Measurements from ENCODE around the gene PPP3CA. TPM values are rescaled to one million over a fixed set of nuclear protein-coding genes. Genes with fewer than 3 reads are reported as not detected.
A peak's percentile ranks its signal among the peaks of the same experiment; 100 is the strongest.

PPP3CA gene
- polyA plus RNA-seq (2013, experiment 1 of 2; ENCODE audit: insufficient read length): 27.5 TPM
- 29.5 TPM for polyA plus RNA-seq (2013, experiment 2 of 2; ENCODE audit: insufficient read length)

DNA sequence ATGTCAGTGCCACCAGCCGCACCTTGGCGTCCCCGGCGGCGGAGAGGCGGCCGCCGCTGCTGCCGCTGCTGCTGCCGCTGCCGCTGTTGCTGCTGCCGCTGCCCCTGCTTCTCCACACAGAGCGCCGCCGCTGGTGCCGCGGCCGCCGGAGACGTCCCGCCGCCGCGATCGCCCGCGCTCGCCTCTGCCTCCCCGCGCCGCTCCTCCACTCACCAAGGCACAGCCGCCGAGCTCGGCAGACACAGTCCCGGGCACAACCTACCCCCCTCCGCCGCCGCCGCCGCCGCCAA is at the start of gene PPP3CA:
PPP3CA (minus strand) TSS at position 260 of the 290 bp plus-strand sequence.
- DNase-seq: no peak

DNA sequence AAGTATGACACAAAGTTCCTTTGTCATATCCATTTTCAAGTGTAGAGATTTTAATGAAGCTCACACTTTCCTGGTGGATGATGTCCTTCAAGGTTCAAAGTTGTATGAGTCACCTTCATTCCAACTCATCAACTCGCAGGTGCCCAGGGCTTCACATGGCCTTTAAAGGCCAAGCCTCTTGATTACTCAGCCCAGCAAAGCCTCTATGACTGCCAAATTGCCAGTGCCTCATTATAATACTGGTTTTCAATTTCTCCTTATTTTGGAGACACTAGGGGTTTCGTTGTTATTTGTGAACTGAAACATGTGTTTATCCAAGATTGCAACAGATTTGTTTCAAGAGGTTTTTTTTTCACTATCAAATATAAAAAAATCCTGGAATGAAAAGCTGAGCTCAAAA is 45.9 kb upstream of the PPP3CA start:
- DNase-seq: no peak

DNA sequence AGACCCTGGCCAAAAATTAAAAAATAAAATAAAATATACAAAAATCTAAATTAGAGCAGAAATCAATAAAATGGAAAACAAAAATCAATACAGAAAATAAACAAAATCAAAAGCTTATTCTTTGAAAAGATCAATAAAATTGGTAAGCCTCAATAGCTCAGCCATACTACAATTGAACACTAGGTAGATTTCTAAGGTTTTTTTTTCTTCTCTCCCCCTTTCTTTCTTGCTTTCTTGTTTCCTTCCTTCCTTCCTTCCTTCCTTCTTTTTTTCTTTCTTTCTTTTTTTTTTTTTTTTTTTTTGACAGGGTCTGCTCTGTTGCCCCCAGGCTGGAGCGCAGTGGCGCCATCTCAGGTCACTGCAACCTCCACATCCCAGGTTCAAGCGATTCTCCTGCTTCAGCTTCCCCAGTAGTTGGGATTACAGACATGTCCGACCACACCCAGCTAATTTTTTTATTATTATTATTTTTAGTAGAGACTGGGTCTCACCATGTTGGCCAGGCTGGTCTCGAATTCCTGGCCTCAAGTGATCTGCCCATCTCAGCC is 23.4 kb upstream of the PPP3CA start:
- no peak for DNase-seq

DNA sequence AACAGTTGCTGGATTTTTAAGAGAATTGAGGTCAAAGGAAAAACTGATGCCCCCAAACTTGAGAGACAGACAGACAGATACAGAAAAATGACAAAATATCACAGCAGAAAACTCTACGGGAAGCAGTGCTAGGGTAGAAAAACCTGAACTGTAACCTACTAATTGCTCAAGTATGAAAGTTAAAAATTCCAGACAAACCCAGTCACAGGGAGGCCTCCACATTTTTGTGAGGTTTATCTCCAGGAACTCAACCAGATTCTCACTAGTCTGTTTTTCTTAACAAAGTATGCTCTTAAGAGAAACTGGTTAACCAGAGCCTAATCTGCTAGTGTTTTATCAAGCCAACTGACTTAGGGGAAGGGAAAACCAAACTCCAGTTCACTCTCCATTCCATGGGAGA is 19.9 kb upstream of the PPP3CA start:
- DNase-seq: peak; percentile 93

DNA sequence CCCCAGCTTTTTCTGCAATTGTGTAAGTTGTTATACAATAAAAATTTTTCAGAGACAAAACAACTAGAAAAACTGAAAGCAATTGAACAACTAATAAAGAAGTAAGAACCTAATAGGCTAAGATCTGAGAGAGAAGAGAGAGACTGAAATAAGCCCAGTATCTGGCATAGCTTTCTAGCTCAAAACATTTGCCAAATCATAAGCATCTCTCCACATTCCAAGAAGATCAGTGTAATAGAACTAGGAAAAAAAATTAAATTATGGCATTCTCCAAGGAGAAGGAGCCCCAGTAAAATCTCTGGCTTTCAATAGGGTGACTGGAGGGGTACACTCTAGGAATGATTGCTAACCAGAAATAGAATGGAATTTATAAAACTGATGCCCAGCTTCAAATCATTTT is 19.0 kb upstream of the PPP3CA start:
- DNase-seq: peak; percentile 58

DNA sequence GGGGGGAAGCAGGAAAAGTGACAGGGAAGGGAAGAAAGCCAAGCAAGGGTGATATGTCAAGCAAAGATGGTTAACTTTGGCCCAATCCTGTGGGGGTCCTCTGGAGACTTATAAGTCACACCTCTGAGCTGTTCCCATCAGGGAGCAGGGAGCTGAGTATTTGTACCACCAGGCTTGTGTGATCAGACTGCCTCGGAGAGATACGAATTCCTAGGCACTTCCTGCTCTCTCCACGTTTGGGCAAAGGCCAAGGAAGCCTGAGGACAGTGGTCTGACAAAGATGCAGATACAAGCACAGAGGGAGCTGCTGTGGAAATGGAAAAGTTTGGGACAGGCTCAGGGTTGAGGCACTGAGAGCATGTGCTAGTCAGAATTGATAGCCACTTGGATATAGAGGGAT is 10.4 kb upstream of the PPP3CA start:
- peak; percentile 61 for DNase-seq

DNA sequence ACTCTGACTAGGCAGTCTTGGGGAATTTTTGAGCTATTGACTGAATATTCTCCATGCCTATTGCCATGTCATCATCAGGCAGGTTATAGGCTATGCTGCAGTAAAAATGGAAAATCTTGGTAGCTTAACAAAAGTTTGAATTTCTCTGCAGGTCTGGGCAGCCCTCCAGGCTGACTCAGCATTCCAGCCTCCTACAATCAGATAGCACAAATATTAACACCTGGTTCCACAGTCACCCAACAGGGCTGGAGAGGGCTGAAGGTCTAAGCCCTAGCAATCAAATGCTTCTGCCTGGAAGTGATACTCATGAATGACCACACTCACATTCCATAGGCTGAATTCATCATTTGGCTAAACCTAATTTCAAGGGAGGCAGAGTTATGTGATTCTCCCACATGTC is 9.6 kb upstream of the PPP3CA start:
- peak; percentile 89 for DNase-seq

DNA sequence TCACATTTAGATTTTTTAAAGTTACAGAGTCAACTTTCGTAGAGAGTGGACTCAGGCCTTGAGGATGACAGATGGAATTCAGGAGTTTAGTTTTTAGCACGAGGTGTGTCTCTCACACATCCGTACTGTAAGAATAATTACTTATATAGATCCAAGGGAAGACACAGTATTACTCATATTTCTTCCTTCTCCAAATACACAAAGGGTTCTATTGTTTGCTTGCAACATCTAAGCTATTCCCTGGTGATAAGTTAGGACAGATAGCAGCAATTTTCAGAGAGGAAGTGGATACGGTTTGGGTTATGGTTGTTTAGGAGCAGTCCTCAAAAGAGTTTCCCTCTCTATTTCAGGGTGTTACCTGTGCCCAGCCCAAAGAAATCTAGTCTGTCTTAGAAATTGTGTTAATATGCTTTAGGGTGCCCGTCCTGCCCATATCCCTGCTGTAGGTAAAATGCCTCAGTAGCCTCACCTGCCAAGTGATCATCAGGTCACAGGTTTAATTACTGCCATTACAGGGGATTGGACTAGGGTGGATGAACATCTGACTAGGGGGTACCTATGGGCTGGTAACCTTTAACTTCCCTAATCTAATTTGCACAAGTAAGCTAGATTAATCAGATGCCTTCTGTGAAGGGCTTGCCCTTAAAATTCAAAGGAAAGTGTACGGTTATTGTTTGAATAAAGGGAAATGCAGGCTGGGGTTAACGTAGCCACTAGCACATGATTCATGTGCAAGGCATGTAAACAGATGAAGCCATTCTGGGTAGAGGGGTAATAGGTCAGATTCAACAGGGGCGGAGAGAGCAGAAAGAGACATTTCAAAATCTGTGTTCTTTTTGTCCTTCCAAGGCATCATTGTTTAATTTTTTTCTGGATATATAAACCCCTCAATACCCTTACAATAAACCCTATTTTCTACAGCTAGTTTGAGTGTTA is 8.7 kb upstream of the PPP3CA start:
- peak; percentile 73 for DNase-seq

DNA sequence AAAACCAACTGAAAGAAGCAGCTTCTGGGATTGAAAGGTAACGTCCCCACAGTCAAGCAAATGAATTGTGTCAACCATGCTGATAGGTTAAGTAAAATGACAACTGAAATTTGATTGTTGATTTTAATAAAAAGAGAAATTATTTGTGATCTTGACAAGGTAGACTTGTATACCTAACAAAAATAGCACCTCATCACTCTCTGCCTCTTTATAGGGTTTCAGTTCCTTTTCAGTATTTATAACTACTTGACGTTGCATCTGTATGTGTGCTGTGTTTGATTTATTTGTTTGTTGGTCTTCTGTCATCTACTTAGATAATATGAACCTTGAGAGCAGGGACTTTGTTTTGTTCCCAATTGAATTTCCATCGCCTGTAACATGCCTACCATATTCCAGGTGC is 7.9 kb upstream of the PPP3CA start:
- DNase-seq: no peak

DNA sequence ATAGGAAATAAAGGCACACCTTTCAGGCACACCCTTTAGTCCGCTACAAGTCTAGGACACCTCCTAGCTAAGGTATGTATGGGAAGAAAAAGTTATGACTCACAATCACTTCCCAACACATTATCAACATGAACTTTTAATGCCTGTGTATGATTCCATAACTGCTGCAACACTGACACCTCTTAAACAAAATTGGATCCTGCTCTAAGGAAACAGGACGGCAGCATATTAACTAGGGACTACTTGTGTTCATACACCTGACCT is 2.4 kb upstream of the PPP3CA start:
- DNase-seq: no peak

DNA sequence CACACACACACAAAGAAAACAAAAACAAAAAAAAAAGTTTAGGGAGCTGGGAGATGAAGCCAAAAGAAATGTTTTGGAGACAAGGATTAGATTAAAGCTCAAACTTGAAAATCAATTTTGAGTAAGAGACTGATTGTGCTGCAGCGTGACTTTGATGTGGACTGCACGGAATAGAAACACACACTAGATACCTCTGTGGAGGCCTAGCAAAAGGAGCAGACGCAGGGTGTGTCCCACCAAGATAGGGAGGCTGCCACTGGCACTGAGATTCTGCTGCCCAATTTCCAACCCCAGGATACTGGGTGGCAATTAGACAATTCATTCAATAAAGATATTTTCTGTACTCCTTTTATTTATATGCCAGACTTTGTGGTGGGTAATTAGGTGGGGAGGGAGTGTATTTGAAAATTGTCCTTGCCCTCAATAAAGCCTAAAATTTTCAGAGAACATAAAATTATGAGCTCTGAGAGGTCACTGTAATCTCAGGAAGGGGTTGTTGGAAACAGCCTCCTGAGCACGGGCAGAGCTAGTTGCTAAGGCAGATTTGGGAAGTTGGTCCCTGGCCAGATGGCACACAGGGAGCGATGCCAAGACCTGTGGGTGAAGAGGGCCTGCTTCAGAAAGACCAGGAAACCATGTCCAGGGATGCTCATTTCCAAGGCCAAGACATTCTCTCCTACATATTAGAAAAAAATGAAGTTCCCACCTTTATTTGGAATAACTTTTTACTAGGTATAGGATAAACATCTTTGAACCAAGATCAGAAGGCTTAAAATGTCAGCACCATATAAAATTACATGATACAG is 1.9 kb upstream of the PPP3CA start:
- no peak for DNase-seq

DNA sequence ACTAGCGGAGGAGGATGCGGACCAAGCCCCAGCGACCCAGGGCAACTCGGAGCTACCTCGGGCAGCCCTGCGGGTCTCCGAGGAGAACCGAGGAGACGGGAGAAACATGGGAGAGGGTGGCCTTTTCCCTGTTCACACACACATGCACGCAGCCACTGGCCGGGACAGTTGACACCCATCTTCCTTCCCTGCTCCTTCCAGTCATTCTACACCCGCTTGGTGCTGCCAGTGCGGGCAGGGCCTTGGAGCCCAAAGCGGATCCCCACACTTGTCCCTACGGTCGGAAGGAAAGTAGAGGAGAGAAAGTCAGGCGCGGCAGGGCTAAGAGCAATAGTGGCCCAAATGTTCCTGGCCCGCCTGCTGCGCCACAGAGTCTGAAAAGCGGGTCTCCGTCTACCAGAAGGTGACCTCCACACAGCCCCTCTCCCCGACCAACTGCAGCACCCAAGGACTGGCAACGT is 1.1 kb upstream of the PPP3CA start:
- DNase-seq: peak; percentile 34

DNA sequence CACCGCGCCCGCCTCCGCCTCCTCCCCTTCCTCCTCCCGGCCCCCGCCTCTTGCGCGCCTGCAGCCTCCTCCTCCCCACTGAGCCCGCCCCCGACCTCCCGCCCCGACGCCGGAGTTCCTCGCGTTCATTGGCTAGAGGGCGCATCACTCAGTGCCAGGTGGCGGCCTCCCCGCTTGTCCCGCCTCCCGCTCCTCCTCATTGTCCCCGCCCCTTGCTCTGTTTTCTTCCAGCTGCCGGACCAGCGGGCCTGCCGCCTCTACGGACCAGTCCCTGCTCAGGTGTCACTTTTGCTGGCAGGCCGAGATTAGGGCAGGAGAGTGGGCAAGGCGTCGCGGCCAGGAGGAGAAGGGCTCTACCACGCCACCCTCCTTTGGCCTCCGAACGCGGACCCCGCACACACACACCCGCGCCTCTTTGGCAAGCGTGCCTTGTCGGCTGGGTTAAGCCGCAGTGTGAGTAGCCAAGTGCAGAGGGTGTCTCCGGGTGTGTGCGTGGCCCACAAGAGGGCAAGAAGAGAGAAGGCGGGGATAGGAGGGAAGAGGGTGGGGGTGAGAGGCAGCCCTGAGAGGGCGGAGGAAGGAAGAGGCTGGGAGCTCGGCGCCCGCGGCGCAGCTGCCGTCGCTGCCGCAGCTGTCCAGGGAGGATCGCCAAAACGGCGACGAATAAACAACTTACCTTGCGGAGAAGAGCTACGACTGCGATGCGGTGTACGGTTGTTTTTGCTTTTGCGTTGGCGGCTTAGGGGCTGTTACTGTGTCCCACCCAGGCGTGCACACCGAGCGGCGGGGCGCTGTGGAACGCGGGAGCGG is 436 bp upstream of the PPP3CA start:
- DNase-seq: peak; percentile 98

DNA sequence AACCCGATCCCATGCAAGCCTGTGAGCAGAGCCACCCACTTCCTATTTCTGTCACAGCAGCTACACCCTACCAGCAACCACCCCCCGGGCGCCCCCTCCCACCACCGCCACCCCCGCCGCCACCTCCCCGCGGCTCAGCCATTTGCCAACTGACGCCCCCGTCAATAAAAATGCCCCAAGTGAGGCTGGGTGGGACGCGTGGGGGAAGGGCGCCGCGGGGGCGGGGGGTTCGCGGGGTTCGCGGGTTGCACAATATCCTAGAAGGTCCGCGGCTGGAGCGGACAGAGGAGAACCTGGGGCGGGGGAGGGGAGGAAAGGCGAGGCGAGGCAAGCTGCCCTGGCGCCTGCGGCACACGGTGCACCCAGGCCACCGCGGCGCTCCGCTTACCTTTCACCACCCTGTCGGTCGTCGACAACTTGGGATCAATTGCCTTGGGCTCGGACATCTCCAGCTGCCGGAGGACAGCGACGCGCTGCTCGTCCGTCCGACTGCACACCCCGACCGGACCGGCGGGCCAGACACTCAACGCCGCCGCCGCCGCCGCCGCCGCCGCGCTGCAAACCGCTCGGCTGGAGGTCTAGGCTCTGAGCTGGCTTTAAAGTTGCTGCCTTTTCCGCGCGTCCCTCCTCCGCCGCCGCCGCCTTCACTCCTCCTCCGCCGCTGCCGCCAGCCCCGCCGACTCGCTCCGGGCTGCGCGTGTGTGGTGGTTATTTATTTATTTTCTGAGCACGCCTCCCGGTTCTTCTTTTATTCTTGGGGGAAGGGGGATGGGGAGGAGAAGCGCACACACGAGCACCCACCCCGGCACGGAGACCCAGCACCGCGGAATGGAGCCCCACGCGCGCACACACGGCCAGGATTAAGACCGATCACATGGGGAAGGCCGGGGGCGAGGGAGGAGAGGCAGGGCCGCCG is 717 bp downstream of the PPP3CA start:
- peak; percentile 72 for DNase-seq

DNA sequence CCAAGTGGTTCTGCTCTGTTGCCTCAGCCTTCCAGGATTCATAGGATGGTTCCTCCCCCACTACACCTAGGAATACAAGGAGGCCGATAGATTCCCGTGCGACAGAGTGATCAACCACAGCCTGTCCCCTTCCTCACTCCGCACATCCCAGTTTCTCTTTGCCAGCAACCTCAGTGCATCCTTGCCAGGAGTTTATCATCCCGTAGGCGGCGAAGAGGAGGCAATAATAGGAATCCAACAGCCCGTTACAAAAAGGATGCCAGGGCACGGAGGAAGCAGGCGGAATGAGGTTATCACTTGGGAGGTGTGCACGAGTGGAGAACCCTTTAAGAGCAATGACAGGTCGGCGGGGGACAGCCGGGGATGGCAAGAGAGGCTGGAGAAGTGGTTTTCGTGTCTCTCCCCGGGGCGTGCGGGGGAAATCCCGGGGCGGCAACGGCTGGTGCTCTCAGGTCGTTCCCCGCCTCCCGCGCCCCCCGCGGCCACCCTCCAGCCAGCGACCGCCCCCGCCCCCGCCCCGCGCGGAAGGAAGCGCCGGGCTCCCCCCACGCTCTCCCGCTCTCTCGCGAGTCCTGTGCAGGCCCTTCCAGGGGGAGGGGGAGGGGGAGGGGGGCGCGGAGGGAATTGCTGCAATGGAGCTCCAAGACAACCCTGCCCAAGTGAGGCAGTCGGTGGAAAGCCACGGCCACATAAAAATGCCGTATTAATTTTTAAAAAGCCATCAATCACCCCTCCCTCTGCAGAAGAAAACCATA is 1.6 kb downstream of the PPP3CA start:
- peak; percentile 65 for DNase-seq

DNA sequence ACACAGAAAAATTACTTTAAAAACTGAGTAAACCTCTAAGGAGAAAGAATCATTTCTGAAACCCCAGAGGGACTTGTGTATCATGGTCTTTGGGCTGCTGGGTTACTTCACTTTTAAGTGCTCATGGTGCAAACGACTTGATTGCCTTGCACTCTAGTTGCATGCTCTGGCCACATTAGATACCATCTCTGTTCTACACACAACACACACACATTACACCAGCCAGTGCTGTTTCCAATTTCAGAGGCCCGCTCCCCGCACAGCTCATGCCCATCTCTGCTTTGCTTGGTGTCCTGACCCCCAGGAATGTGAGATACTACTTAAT is 2.1 kb downstream of the PPP3CA start:
- peak; percentile 45 for DNase-seq

DNA sequence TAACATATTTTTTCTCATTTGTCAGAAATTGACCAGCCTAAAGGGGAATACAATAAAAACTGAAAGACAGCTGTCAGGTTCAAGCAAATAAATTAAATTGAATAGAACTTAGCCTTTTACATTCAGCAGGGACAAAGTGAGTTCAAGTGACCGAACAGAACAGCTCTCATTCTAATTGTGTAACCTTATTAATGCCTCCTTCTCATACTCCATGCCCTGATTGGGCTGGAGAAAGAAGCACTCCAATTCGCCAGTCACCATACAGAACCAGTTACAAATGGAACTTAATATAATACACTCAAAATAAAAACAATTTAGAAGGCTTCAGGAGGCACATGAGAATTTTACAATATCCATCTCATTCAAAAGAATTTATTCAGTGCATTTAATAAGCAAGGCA is 8.0 kb downstream of the PPP3CA start:
- no peak for DNase-seq

DNA sequence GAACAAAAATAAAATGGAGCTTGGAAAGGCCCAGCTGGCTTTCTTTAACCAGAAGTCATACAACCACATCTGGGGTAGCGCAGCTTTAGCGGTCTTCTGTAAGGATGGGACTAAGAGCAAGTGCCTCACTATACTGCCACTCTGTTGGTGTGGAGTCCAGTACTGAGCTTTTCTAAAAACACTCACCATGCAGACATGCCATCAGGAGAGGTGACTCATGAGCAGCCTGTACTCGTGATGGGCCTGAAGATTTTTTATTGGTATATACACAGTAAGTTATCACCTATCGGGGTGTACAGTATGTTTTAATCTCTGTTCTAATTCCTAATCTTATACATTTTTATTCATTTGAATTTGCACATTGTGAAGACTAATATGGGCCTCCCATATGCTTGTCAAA is 9.6 kb downstream of the PPP3CA start:
- DNase-seq: peak; percentile 26

DNA sequence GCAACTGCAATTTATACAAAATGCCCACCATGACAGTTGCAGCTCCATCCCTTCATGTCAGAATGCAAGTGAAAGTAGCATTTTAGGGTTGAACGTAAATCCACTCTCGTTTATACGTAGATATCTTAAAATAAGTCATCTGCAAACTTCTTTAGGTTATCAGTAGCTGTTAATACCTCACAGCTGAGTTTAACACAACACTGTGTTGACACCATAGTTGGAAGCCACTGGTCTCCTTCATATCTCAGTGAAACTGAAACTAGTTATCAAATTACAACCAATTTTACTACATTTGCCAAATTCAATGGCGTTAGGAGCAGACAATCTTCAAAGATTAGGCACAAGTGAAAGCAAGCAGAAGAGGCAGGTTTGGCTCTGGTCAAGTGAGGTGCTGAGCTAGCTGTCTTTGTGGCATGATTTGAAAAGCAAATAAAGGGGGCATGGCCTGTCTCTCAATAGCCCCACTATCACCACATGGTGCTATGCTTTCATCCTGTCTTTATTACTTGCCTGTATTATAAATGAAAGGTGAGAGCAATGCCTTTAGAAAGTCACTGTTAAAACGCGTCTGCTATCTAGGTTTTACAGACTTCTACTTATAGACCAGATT is 12.3 kb downstream of the PPP3CA start:
- no peak for DNase-seq

DNA sequence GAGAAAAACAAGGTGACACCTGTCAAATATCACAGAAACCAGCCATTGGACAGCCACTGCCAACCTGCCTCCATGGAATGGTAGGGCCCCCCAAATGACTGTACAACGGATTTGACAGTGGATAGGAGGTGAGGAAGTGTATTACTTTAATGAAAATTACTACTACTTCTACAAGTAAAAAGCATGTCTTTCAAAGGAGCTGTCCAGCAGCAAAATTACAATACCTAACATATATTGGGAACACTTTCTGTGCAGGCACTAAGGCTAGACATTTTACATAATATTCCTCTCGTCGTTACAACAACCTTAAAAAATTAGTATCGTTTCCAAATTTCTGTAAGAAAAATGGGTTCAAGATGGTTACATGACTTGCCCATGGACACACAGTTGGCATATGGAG is 14.9 kb downstream of the PPP3CA start:
- no peak for DNase-seq

DNA sequence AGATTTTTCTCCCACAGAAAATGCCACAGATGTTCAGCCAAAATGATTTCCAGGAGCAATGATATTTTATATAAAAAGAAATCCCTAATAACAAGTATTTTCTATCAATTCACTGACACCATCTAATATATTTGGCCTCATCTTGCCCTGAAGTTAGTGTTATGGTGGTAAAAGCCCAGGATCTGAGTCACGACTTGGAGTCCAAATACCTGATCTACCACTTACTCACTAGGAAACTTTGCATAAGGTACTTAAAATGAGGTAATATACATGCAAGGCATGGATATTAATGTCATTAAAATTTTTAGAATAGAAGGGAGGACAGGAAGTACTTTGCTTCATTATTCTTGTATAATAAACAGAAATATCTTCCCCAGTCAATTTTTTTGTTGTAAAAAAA is 16.3 kb downstream of the PPP3CA start:
- no peak for DNase-seq
